ENCODE measurements around the gene ADK. TPM values are rescaled to one million over a fixed set of nuclear protein-coding genes. Genes with fewer than 3 reads are reported as not detected.

The ADK gene
- total and polyA plus RNA-seq, 7 donors, result 17.8 to 32.3 (median 23.6) TPM

DNA sequence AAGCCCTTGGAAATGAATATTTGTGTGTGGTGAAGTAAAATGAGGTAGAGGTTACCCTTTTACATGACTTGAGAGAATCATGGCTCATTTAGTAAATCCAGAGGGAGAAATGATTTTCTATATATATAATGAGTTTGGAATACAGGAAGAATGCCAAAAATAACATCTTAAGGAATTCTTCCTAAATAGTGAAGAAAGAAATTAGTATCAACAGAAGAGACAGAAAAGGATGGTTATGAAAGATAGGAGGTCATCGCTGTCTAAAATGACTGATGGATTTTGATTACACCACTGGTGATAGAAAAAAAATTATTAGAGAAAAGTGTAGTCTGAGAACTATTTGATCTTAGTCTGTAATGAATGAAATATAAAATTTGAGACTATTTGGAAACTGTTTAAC is 283.0 kb downstream of the ADK start:
- Histone ChIP-seq H3K4me3 (no peak overlapping the region), H3K27me3 (ENCODE audit: insufficient read depth in 3 of 3, low read length in 2 of 3) (no peaks in the 10 kb centered on the region), H3K27ac (no peak overlapping the region), H3K36me3 (ENCODE audit: insufficient read depth in 1 of 2, low read depth in 1 of 2) (no peaks in the 10 kb centered on the region), H3K4me1 (no peaks in the 10 kb centered on the region), H3K9me3 (no peaks in the 10 kb centered on the region)
- WGBS, 3 donors, result 83 to 96% (median 90%) methylated on average over 1 of the region's 1 CpG
- TF ChIP-seq, protein P1, sequence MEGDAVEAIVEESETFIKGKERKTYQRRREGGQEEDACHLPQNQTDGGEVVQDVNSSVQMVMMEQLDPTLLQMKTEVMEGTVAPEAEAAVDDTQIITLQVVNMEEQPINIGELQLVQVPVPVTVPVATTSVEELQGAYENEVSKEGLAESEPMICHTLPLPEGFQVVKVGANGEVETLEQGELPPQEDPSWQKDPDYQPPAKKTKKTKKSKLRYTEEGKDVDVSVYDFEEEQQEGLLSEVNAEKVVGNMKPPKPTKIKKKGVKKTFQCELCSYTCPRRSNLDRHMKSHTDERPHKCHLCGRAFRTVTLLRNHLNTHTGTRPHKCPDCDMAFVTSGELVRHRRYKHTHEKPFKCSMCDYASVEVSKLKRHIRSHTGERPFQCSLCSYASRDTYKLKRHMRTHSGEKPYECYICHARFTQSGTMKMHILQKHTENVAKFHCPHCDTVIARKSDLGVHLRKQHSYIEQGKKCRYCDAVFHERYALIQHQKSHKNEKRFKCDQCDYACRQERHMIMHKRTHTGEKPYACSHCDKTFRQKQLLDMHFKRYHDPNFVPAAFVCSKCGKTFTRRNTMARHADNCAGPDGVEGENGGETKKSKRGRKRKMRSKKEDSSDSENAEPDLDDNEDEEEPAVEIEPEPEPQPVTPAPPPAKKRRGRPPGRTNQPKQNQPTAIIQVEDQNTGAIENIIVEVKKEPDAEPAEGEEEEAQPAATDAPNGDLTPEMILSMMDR (IDR thresholded peaks at IDR 0.05), result no peak
- no peak for DNase-seq
- ATAC-seq, result no peak
- intact Hi-C loops (cut with DNase I), result loop anchor here in 1 of 2 donors (10.0 kb wide), 1 partner anchor 71 kb away; no protein-coding TSS in a partner anchor

DNA sequence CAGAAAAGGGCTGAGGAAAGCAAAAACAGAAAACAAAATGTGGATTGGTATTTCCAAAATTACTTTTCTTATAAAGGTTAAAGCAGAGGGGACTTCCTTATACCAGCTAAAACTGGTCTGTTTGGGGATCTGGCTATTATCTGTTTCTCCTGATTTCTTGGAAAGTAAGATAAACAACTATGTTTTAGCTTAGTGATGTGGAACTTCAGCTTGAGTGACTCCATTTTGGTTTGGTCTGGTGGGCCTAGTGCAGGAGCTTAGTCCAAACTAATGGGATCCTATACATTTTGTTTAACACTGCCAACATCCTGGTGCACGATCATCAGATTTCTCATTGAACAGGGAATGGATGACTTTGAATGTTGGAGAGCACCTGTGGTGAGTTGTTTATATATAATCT is 283.5 kb downstream of the ADK start:
- Histone ChIP-seq H3K27me3 (ENCODE audit: insufficient read depth in 3 of 3, low read length in 2 of 3) (no peaks in the 10 kb centered on the region), H3K36me3 (ENCODE audit: insufficient read depth in 1 of 2, low read depth in 1 of 2) (no peaks in the 10 kb centered on the region), H3K27ac (no peak overlapping the region), H3K9me3 (no peaks in the 10 kb centered on the region), H3K4me3 (no peak overlapping the region), H3K4me1 (no peaks in the 10 kb centered on the region)
- TF ChIP-seq, protein P1 (IDR thresholded peaks at IDR 0.05), result no peak
- no peak for DNase-seq
- ATAC-seq, result no peak
- WGBS, 3 donors, result 97 to 100% (median 97%) methylated on average over 1 of the region's 1 CpG
- intact Hi-C loops (cut with DNase I), result loop anchor here in 1 of 2 donors (10.0 kb wide), 1 partner anchor 70 kb away; no protein-coding TSS in a partner anchor

DNA sequence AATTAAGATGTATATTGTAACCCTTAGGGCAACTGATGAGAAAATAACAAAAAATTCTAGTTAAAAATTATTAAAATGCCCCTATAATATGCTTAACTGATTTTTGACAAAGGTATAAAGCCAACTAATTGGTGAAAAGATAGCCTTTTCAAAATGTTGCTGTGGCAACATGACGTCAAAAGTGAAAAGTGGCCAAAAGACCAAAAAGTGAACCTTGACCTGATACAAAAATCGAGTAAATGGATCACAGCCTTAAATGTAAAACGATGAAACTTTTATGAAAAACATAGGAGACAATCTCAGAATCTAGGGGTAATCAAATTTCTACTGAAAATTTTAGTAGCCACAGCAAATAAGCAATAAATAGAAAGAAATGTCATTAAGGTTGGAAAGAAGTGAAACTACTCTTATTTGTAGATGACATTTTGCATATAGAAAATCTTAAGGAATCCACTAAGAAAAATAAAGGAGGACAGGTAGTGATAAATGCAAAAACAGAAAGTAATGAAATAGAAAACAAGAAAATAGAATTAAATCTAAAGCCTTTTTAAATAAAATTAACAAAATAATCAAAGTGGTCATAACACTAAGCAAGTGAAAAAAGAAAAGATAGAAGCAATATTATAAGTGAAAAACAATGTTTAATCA is 285.6 kb downstream of the ADK start:
- 88 to 97% (median 90%) methylated on average over 3 of the region's 3 CpGs for WGBS, 3 donors
- H3K9me3 ChIP-seq, result no peaks in the 10 kb centered on the region
- ATAC-seq, result no peak
- no peaks in the 10 kb centered on the region for H3K27me3 ChIP-seq (ENCODE audit: insufficient read depth in 3 of 3, low read length in 2 of 3)
- TF ChIP-seq, protein P1 (IDR thresholded peaks at IDR 0.05), result no peak
- no peak overlapping the region for H3K27ac ChIP-seq
- no peaks in the 10 kb centered on the region for H3K4me1 ChIP-seq
- H3K36me3 ChIP-seq (ENCODE audit: insufficient read depth in 1 of 2, low read depth in 1 of 2), result no peaks in the 10 kb centered on the region
- DNase-seq, result no peak
- no peak overlapping the region for H3K4me3 ChIP-seq
- intact Hi-C loops (cut with DNase I), result loop anchor here in 1 of 2 donors (10.0 kb wide), 1 partner anchor 68 kb away; no protein-coding TSS in a partner anchor

DNA sequence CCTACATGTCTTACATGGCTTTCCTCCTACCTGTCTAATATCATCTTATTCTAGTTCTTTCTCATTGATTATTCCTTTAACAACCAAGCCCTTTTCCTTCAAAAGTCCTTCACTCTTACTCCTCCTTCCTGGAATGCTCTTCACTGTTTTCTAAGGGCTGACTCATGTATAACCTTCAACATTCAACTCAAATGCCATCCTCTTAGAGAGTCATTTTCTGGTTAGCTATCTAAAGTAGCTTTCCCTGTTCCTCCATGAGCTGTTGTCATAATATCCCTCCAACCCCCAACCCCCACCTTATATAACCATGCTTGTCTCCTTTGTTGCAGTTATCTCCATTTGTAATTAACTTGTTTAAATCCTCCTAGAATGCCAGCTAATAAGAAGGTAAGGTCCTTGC is 286.8 kb downstream of the ADK start:
- intact Hi-C loops (cut with DNase I), result loop anchor here in 1 of 2 donors (10.0 kb wide), 1 partner anchor 67 kb away; no protein-coding TSS in a partner anchor
- Histone ChIP-seq H3K27ac (no peak overlapping the region), H3K9me3 (no peaks in the 10 kb centered on the region), H3K4me1 (no peaks in the 10 kb centered on the region), H3K27me3 (ENCODE audit: insufficient read depth in 3 of 3, low read length in 2 of 3) (no peaks in the 10 kb centered on the region), H3K36me3 (ENCODE audit: insufficient read depth in 1 of 2, low read depth in 1 of 2) (no peaks in the 10 kb centered on the region), H3K4me3 (no peak overlapping the region)
- TF ChIP-seq, protein P1 (IDR thresholded peaks at IDR 0.05), result no peak
- DNase-seq (no peak), ATAC-seq (no peak)

DNA sequence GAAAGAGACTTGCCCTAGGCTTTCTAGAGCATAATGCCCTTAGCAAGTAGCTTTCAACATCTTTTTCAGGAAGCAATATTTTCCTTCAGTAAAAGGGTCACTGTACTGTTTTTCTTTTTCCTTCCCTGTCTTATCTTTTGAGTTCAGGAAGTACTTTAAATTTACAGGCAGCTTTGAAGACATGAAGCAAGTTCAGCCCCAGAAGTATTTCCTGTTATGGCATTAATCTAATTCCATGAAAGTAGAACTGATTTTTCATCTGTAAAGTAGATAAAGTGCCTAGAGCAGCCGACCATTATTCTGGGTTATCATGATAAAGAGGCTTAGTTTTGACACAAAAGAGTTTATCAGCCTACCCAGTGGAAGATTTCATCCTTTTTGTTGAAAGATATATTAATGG is 288.2 kb downstream of the ADK start:
- Histone ChIP-seq H3K4me3 (no peak overlapping the region), H3K9me3 (no peaks in the 10 kb centered on the region), H3K4me1 (no peaks in the 10 kb centered on the region), H3K27me3 (ENCODE audit: insufficient read depth in 3 of 3, low read length in 2 of 3) (no peaks in the 10 kb centered on the region), H3K27ac (no peak overlapping the region), H3K36me3 (ENCODE audit: insufficient read depth in 1 of 2, low read depth in 1 of 2) (no peaks in the 10 kb centered on the region)
- ATAC-seq (no peak), DNase-seq (no peak)
- WGBS, 3 donors, result 42 to 53% (median 45%) methylated on average over 1 of the region's 1 CpG
- TF ChIP-seq, protein P1 (IDR thresholded peaks at IDR 0.05), result no peak
- intact Hi-C loops (cut with DNase I), result loop anchor here in 1 of 2 donors (10.0 kb wide), 1 partner anchor 66 kb away; no protein-coding TSS in a partner anchor
